MM.1S (cell line): ENCODE data around the gene TPCN1.

Source experiments
- DNase-seq: peaks from one replicate; pipeline ENCODE4 v3.0.0-alpha.2; 2015
- H2AFZ ChIP-seq: fragments of 300-600 bp; sonication (generic); 2 replicates; pipeline ENCODE4 v1.6.0; 2016; ENCODE audit warnings: antibody characterized with exemption, low read length
- H3F3A ChIP-seq: fragments of 300-600 bp; sonication (generic); 2 replicates; pipeline ENCODE4 v1.6.1; 2016; ENCODE audit warnings: mild to moderate bottlenecking, antibody characterized with exemption, low read length, moderate library complexity, mixed read lengths; ENCODE audit not compliant: insufficient read depth
- H3K27ac ChIP-seq: fragments of 300-600 bp; sonication (generic); 2 replicates; pipeline ENCODE4 v1.5.1; 2016; ENCODE audit warnings: mild to moderate bottlenecking, low read length
- H3K27me3 ChIP-seq: fragments of 300-600 bp; sonication (generic); replicated peaks from 2 replicates; pipeline ENCODE4 v1.6.0; 2016; ENCODE audit warnings: low read length; ENCODE audit not compliant: insufficient read depth
- H3K36me3 ChIP-seq: fragments of 300-600 bp; sonication (generic); replicated peaks from 2 replicates; pipeline ENCODE4 v1.6.1; 2016; ENCODE audit warnings: mild to moderate bottlenecking, low read length, mixed read lengths; ENCODE audit not compliant: insufficient read depth
- H3K4me1 ChIP-seq: fragments of 300-600 bp; sonication (generic); 2 replicates; pipeline ENCODE4 v1.6.1; 2016; ENCODE audit warnings: low read length, mixed read lengths
- H3K4me2 ChIP-seq: fragments of 300-600 bp; sonication (generic); 2 replicates; pipeline ENCODE4 v1.6.0; 2016; ENCODE audit warnings: low read depth, low read length
- H3K4me3 ChIP-seq: fragments of 300-600 bp; sonication (generic); 2 replicates; pipeline ENCODE4 v1.5.1; 2016; ENCODE audit warnings: low read length, mixed read lengths
- H3K79me2 ChIP-seq: fragments of 300-600 bp; sonication (generic); 2 replicates; pipeline ENCODE4 v1.6.1; 2016; ENCODE audit warnings: mixed run types, low read length, mixed read lengths
- H3K9ac ChIP-seq: fragments of 300-600 bp; sonication (generic); 2 replicates; pipeline ENCODE4 v1.6.1; 2016; ENCODE audit warnings: low read length, mixed read lengths
- H3K9me2 ChIP-seq: fragments of 300-600 bp; sonication (generic); replicated peaks from 2 replicates; pipeline ENCODE4 v1.6.1; 2016; ENCODE audit warnings: mild to moderate bottlenecking, low read length, mixed read lengths; ENCODE audit not compliant: insufficient read depth
- H3K9me3 ChIP-seq: fragments of 300-600 bp; sonication (generic); replicated peaks from 2 replicates; pipeline ENCODE4 v1.6.1; 2016; ENCODE audit warnings: mild to moderate bottlenecking, low read length, mixed read lengths; ENCODE audit not compliant: insufficient read depth
- H4K20me1 ChIP-seq: fragments of 300-600 bp; sonication (generic); 2 replicates; pipeline ENCODE4 v1.6.1; 2016; ENCODE audit warnings: mild to moderate bottlenecking, low read length, moderate library complexity, mixed read lengths; ENCODE audit not compliant: insufficient read depth
- EZH2 ChIP-seq: fragments of 300-600 bp; sonication (generic); optimal IDR thresholded peaks from 2 replicates; pipeline ENCODE3; 2017; ENCODE audit warnings: low read depth, mild to moderate bottlenecking, antibody characterized with exemption, low read length, mixed read lengths
- EZH2phosphoT487 ChIP-seq: fragments of 300-600 bp; sonication (generic); IDR thresholded peaks from 2 replicates; pipeline ENCODE4 v1.6.1; 2018; ENCODE audit warnings: antibody characterized with exemption, low read length
- TF ChIP-seq, protein P1 (sequence below): fragments of 300-600 bp; sonication (generic); IDR thresholded peaks from 2 replicates; pipeline ENCODE4 v1.5.1; 2016; ENCODE audit warnings: antibody characterized with exemption, low read length, mixed read lengths

TPCN1 gene

DNA sequence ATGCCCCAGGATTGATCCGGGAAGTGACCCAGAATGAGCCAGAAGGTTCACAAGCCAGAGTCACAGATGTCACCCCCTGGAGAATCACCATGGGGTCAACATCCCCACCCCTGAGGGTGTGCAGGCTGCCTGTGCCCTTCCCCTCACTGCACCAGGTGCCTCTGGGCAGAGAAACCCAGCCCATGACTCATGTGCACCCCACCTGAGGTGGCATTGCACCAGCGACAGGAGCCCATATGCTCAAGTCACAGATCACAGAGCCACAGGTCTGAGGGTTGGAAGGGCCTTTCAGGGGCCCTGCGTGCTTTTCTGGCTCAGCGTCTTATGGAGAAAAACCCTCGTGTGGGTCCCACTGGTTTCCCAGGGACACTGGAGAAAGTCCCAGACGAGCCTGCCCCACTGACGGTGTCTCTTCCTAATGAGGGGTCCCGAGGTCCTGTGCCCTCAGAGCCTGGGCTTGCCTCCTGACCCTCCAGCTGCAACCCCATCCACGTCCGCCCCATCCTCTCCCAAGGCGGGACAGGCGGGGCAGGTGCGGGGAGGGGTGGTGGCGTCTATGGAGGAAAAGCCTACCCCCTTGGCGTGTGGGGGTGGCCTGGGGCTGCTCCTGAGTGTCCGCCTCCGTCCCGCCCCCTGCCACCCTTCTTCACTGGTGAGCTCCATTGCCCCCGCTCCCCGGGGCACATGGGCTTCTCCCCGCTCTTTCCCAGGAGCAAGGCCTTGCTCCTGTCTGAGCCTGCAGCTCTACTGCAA is 66.1 kb downstream of the TPCN1 start:
- no peaks in the 10 kb centered on the region for H3K4me1 ChIP-seq
- H3K79me2 ChIP-seq = no peaks in the 10 kb centered on the region
- TF ChIP-seq EZH2 (no peak), EZH2phosphoT487 (no peak)
- TF ChIP-seq, protein P1, sequence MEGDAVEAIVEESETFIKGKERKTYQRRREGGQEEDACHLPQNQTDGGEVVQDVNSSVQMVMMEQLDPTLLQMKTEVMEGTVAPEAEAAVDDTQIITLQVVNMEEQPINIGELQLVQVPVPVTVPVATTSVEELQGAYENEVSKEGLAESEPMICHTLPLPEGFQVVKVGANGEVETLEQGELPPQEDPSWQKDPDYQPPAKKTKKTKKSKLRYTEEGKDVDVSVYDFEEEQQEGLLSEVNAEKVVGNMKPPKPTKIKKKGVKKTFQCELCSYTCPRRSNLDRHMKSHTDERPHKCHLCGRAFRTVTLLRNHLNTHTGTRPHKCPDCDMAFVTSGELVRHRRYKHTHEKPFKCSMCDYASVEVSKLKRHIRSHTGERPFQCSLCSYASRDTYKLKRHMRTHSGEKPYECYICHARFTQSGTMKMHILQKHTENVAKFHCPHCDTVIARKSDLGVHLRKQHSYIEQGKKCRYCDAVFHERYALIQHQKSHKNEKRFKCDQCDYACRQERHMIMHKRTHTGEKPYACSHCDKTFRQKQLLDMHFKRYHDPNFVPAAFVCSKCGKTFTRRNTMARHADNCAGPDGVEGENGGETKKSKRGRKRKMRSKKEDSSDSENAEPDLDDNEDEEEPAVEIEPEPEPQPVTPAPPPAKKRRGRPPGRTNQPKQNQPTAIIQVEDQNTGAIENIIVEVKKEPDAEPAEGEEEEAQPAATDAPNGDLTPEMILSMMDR = no peak
- H3K9me3 ChIP-seq = no peaks in the 10 kb centered on the region
- H3K36me3 ChIP-seq = no peaks in the 10 kb centered on the region
- no peaks in the 10 kb centered on the region for H3K9me2 ChIP-seq
- no peak overlapping the region for H3K9ac ChIP-seq
- no peak overlapping the region for H3K27ac ChIP-seq
- H4K20me1 ChIP-seq = no peaks in the 10 kb centered on the region
- no peak overlapping the region for H3K4me3 ChIP-seq
- DNase-seq = no peak
- no peak overlapping the region for H2AFZ ChIP-seq
- no peak overlapping the region for H3K4me2 ChIP-seq
- H3F3A ChIP-seq = no peaks in the 10 kb centered on the region
- H3K27me3 ChIP-seq = no peaks in the 10 kb centered on the region

DNA sequence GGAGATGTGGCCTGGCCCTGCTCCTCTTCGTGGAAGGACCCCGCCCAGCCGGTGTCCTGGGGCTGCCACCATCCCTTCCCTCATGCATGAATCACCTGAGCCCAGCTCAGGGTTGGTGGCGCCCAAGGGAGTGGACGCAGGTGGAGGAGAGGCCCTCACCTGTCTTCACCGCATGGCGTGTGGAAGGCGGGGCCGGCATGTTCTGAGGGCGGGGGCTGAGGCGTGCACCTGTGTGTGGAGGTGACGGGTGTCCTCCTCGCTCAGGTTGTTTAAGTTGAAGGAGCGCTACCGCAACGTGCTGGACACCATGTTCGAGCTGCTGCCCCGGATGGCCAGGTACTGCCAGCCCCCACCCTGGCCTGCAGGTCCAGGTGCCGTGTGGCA is 66.6 kb downstream of the TPCN1 start:
- TF ChIP-seq, protein P1 = no peak
- no peak for TF ChIP-seq EZH2phosphoT487
- no peak for TF ChIP-seq EZH2
- H3K27ac ChIP-seq = no peak overlapping the region
- no peaks in the 10 kb centered on the region for H3K36me3 ChIP-seq
- H2AFZ ChIP-seq = no peak overlapping the region
- no peaks in the 10 kb centered on the region for H3K79me2 ChIP-seq
- no peak for DNase-seq
- H3K27me3 ChIP-seq = no peaks in the 10 kb centered on the region
- H4K20me1 ChIP-seq = no peaks in the 10 kb centered on the region
- H3F3A ChIP-seq = no peaks in the 10 kb centered on the region
- no peak overlapping the region for H3K4me2 ChIP-seq
- no peak overlapping the region for H3K9ac ChIP-seq
- H3K9me3 ChIP-seq = no peaks in the 10 kb centered on the region
- H3K4me1 ChIP-seq = no peaks in the 10 kb centered on the region
- no peaks in the 10 kb centered on the region for H3K9me2 ChIP-seq
- H3K4me3 ChIP-seq = no peak overlapping the region

DNA sequence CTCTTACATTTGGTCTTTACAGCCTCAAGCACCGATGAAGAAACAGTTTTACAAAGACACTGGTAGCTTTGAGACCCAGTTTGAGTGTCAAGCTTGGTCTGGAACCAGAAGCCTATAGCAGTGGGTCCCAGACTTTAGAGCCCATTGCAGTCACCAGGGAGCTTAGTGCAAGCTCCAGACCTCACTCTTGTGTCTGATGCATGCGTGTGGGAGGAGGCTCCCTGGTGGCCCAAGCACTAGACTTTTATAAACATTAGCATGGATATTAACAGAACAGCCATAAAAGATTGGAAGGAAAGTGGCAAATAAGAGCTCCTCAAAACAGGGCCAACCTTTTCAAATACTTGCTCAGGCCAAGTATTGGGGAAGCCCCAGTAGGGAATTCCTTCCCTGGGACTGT is 68.1 kb downstream of the TPCN1 start:
- H3F3A ChIP-seq = no peaks in the 10 kb centered on the region
- no peak overlapping the region for H2AFZ ChIP-seq
- no peaks in the 10 kb centered on the region for H3K79me2 ChIP-seq
- H3K27ac ChIP-seq = no peak overlapping the region
- no peaks in the 10 kb centered on the region for H3K9me2 ChIP-seq
- H3K4me2 ChIP-seq = no peak overlapping the region
- no peak for DNase-seq
- no peak overlapping the region for H3K9ac ChIP-seq
- no peak overlapping the region for H3K4me3 ChIP-seq
- H3K4me1 ChIP-seq = no peaks in the 10 kb centered on the region
- no peaks in the 10 kb centered on the region for H4K20me1 ChIP-seq
- no peaks in the 10 kb centered on the region for H3K9me3 ChIP-seq
- no peak for TF ChIP-seq EZH2
- H3K36me3 ChIP-seq = no peaks in the 10 kb centered on the region
- no peaks in the 10 kb centered on the region for H3K27me3 ChIP-seq

DNA sequence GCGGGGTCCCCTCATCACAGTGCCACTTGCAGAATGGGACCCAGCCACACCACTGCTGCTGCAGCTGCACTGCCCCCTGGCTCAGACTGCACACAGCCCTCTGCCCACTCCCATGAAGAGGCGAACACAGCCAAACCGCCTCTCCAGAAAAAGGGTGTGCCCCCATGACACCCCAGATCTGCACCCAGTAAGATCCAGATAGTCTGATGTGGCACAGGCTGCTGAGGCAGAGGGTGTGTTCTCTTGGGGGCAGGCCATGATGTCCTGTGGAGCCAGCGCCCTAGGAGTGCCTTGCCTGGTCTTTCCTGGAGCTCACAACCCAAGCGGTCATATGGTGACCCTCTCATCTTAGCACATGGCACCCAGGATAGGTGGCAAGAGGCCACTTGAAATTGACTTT is 69.2 kb downstream of the TPCN1 start:
- no peaks in the 10 kb centered on the region for H3K36me3 ChIP-seq
- H2AFZ ChIP-seq = no peak overlapping the region
- no peak overlapping the region for H3K4me3 ChIP-seq
- no peaks in the 10 kb centered on the region for H3K27me3 ChIP-seq
- H3K9me2 ChIP-seq = no peaks in the 10 kb centered on the region
- TF ChIP-seq EZH2phosphoT487 (no peak), EZH2 (no peak)
- TF ChIP-seq, protein P1 = no peak
- H3K9me3 ChIP-seq = no peaks in the 10 kb centered on the region
- H4K20me1 ChIP-seq = no peaks in the 10 kb centered on the region
- no peak overlapping the region for H3K27ac ChIP-seq
- no peaks in the 10 kb centered on the region for H3K4me1 ChIP-seq
- DNase-seq = no peak
- no peaks in the 10 kb centered on the region for H3F3A ChIP-seq
- no peak overlapping the region for H3K4me2 ChIP-seq
- no peak overlapping the region for H3K9ac ChIP-seq
- no peaks in the 10 kb centered on the region for H3K79me2 ChIP-seq
